T follicular helper cell (primary cell): ENCODE measurements around the gene FGF14.

Experiments used
- DNase-seq: peaks from one replicate; pipeline ENCODE4 v3.0.0-alpha.2; 2020; ENCODE audit warnings: low read depth

Gene FGF14

GRCh38 chr13:102367836-102368235 is 34.0 kb downstream of the FGF14 start:
- no peak for DNase-seq

DNA sequence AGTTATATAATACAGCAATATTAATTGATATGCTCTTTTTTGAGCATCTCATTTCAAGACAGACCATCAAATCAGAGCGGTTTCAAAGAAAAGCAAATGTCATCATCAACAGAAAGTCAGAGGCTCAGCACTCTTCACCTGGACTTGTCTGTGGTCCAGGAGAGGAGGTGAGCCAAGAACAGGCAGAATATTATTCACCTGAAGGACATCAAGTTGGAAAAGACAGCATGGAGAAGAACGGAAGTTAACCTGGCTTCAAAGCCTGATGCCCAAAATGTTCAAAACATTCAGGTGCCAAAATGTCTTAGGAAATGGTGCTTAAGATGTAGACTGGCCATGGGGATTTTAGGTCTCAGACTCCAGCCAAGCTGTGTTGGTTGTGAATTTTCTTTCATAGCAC is 40.7 kb downstream of the FGF14 start:
- no peak for DNase-seq

GRCh38 chr13:102359264-102359663 is 42.6 kb downstream of the FGF14 start:
- no peak for DNase-seq

- no peak for DNase-seq
Measured at GRCh38 chr13:102355251-102355650, 46.6 kb downstream of the FGF14 start.

DNA sequence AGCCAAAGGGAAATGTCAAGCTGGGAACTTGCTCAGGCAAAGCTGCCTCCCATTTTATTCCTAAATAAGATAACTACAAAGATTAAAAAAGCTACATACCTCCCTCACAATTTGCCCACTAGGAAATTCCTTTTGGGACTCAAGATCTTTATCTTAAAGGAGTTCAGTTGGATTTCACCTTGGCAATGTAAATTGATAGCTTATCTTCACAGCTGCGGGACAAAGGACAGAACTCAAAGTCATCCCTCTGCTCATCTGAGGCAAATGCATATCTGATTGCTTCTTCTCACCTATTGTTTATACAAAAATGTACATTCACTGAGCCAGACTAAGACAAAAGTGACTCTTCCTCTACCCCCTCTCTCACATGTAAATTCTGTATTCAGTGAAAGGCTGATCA is 47.8 kb downstream of the FGF14 start:
- DNase-seq, result no peak

- DNase-seq, result no peak
Measured at GRCh38 chr13:102351521-102351920, 50.3 kb downstream of the FGF14 start.

DNA sequence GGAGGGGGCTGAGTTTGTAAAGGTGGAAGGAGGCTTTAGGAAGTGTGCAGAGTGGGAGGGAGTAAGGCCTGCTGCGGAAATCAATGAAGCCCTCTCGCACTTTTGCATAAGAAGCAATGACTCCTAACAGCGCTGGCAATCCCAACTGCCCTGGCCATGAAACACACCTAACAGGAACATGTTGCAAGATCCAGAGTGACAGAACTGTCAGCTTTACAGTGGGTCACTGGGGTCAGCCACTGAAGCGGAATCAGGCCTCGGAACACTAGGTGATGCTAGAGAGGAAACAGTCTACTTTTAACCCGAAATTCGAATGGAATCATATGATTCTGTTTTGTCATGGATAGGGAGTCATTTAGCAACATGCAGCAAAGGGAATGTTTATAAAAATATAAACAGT is 54.4 kb downstream of the FGF14 start:
- DNase-seq, result no peak

DNA sequence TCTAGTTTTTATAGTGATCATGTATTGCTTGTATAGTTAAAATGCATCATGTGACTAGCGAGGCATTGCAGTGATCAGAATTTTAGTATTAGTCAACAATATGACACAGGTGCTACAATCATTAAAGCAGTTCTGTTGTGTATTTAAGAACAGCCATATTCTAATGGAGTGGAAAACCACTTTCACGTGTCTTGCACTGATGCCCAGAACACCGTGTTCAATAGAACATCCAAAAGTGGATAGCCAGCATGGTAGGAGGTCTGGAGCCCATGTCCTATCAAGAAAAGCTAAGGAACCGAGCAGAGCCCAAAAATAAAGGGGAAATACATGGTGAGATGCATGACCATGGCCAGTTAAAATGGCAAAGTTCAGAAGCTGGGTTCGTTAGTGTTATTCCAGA is 55.1 kb downstream of the FGF14 start:
- no peak for DNase-seq

DNA sequence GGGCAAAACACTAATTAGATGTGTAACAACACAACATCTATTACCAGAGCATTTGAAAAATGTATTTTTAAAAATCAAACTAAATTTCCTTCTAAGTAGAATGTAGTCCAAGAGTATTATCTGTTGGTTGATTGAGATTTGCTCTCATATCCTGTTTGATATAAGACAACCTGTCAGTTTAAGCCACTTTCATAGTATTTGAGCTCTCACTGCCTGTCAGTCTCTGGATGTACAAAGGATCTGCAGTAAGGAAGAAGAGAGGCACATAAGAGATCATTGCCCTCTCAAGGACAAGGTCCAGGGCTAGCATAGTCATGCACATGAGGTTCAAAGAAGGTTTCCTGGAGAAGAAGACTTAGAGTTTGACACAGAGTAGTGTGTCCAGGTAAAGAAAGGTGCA is 57.4 kb downstream of the FGF14 start:
- no peak for DNase-seq

GRCh38 chr13:102333320-102334198 is 68.3 kb downstream of the FGF14 start:
- no peak for DNase-seq

DNA sequence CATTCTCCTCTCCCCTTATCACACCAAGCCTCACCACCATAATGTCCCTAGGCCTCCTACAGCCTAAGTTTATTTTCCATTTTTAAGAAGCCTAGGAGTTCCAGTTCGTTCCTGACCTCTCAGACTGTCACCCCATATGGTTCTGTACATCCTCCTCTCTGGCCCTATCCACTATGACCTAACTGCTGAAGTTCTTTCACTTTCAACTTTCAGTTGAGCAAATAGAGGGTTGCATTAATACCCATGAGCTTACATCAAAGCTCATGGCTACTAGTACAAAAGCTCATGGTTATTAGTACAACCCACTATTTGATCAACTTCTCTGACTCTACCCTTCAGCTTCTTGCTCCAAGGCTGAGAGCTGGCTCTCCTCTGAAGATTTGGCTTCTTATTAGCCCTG is 72.9 kb downstream of the FGF14 start:
- no peak for DNase-seq

- DNase-seq, result no peak
Measured at GRCh38 chr13:102327119-102327617, 74.7 kb downstream of the FGF14 start.

GRCh38 chr13:102326381-102327118 is 75.3 kb downstream of the FGF14 start:
- DNase-seq, result no peak

DNA sequence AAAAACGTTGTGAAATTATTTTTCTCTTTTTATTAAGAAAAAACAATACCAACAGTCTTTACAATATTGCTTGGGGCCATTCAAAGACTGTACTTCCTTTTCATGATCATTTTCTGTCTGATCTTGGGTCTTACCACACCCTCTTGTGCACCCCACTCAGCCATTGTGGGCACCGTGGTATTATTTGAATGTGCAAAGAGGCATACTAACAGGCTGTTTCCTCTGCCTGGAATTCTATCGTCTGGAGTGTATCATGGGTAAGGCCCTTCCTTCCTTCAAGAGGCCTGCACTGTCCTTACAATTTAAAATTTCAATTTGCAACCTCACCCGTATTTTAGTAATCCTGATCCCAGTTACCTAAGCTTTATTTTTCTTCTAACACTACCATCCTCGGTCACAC is 76.5 kb downstream of the FGF14 start:
- DNase-seq, result no peak

DNA sequence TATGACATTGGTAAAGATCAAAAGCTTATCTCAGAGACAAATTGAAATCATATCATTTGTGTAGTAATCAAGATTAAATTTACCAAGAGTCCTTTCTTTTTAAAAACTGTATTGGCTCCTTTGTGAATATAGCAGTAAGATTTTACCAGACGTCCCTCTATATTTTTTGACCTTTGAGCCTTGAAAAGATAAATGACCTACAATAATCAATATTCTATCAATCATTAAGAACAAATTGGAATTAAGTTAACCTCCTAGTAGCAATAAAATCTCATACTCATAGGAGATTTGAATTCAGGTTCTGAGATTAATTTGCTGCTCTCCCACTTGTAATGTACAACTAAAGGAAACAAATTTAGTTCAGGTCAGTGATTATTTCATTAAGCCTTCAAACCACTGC is 78.3 kb downstream of the FGF14 start:
- no peak for DNase-seq

GRCh38 chr13:102323012-102323411 is 78.8 kb downstream of the FGF14 start:
- DNase-seq, result no peak

GRCh38 chr13:102322211-102322610 is 79.6 kb downstream of the FGF14 start:
- no peak for DNase-seq

GRCh38 chr13:102318233-102318632 is 83.6 kb downstream of the FGF14 start:
- no peak for DNase-seq

- no peak for DNase-seq
Measured at GRCh38 chr13:102317593-102317992, 84.3 kb downstream of the FGF14 start.

- DNase-seq, result no peak
Measured at GRCh38 chr13:102316732-102317131, 85.1 kb downstream of the FGF14 start.

DNA sequence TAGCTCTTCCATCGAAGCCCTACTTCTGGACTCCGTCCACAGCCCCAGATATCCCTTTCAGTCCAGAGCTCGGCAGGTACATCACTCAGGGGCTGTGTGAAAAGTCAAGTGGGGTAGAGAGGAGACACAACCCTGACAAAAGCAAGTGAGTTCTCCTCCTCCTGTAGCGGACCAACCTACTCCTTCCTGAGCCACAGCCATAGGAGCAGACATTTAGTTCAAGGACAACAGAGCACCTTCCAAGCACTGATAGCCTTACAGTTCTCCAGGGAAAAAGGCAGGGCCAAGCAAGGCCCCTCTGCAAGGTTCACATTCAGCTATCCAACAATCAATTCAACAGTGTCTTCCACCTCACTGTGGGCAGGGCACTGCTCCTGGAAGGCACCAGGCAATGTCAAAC is 89.0 kb downstream of the FGF14 start:
- DNase-seq, result no peak

DNA sequence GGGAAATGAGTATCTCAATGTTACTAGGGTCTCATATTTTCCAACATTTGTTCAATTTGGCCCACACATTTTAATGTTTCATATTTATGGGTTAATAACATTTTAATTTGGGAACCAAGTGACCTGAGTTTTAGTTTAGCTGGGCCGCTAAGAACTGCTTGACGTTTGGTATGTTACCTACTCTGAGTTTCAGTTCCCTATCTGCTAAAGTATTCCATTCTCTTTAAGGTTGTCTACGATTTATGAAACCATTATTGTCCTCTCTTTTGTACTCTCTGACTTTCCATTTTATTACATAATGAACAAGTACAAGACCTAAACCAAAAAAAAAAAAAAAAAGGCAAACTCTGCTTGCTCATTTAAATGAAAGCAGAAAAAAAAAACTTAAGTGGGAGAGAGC is 89.9 kb downstream of the FGF14 start:
- DNase-seq, result no peak

DNA sequence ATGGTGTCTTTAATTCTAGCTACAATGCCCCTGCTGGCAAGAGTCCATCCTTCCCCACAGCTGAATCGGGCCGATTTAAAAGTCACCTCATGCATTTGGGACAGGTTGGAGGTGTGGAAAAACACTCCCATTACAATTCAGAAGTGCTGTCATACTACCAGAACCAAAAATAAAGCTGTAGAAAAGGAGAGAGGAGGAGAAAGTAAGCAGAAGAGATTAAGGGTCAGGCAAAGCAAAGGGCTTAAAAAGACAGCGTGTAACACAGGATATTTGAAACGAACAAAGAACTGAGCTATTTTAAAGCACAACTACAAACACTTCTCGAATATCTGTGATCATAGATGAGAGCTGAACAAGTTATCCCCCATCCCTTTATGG is 90.4 kb downstream of the FGF14 start:
- DNase-seq, result no peak
